ENCODE results near the gene ZNF592. TPM values are rescaled to one million over a fixed set of nuclear protein-coding genes. Genes with fewer than 3 reads are reported as not detected.

The ZNF592 gene
- total and polyA plus RNA-seq, 9 of the 15 experiments (the other 6 are each of a cell fraction or from before 2014, with no cell fraction given), result 0.88 to 23.8 (median 7.4) TPM

DNA sequence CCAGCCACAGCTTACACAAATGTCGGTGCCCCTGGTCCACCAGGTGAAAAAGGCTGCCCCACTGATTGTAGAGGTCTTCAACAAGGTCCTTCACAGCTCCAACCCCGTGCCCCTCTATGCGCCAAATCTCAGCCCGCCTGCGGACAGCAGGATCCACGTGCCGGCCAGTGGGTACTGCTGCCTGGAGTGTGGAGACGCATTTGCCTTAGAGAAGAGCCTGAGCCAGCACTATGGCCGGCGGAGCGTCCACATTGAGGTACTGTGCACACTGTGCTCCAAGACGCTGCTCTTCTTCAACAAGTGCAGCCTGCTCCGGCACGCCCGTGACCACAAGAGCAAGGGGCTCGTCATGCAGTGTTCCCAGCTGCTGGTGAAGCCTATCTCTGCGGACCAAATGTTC, 35.9 kb downstream of the ZNF592 start:
- Histone ChIP-seq H2AFZ (ENCODE audit: low read depth, low read length) (no peak overlapping the region), H3K9ac (ENCODE audit: insufficient read depth in 1 of 2, low read depth in 2 of 2, low read length in 2 of 2) (peak overlapping the region in 1 of 2 experiments; percentile 70; a peak in 1 of 4 replicates), H3K9me3 (replicated peaks; ENCODE audit: control insufficient read depth, insufficient read depth, low read depth, low read length) (no peaks in the 10 kb centered on the region), H3K79me2 (ENCODE audit: control insufficient read depth, insufficient read depth, low read length) (peaks cover 46% of the 10 kb centered on the region), H3K4me3 (no peak overlapping the region), H4K20me1 (replicated peaks; ENCODE audit: control insufficient read depth, insufficient read depth, low read length) (peaks cover 9% of the 10 kb centered on the region), H3K4me2 (ENCODE audit: insufficient read depth, low read length) (no peak overlapping the region), H3K36me3 (ENCODE audit: control insufficient read depth, insufficient read depth, low read length) (peaks cover 72% of the 10 kb centered on the region), H3K27me3 (ENCODE audit: control insufficient read depth in 2 of 2, insufficient read depth in 2 of 2, low read length in 2 of 2) (no peaks in the 10 kb centered on the region), H3K9me1 (ENCODE audit: control insufficient read depth, insufficient read depth, low read length) (peaks cover 6% of the 10 kb centered on the region), H3K4me1 (replicated peaks in 1 of 2; ENCODE audit: control insufficient read depth in 2 of 2, insufficient read depth in 2 of 2, low read length in 2 of 2) (peaks cover 11 to 12% of the 10 kb centered on the region in 2 experiments; a peak in 4 of 5 replicates), H3K27ac (ENCODE audit: extremely low read depth, low read depth, low read length) (no peak overlapping the region; the same call in 2 of the 3 replicates)
- intact Hi-C loops (cut with micrococcal nuclease), result no loop called here
- no TSS peak for BruUV-seq (replicated peaks)
- DNase-seq (ENCODE audit: extremely low read depth in 1 of 4, low spot score in 3 of 4) (no peak), FAIRE-seq (no peak), ATAC-seq (no peak)
- ChIA-PET POLR2A (interaction anchor here (0.7 to 1.3 kb wide), 3 partner anchors 12 to 151 kb away, joined by 3 read pairs; no protein-coding TSS in a partner anchor), CTCF (ENCODE audit: low intra/inter-chr PET ratio) (no interaction called here)
- WGBS (ENCODE audit: insufficient coverage, low coverage, missing lambda C conversion rate), result 88% methylated on average over 17 of the region's 17 CpGs
- TF ChIP-seq RBM34 (IDR thresholded peaks at IDR 0.05; ENCODE audit: borderline replicate concordance, insufficient read depth, low read length) (no peak), POLR2G (IDR thresholded peaks at IDR 0.05; ENCODE audit: low read depth, low read length) (peak; percentile 51)
- in situ Hi-C loops (cut with MboI), result no loop called here

DNA sequence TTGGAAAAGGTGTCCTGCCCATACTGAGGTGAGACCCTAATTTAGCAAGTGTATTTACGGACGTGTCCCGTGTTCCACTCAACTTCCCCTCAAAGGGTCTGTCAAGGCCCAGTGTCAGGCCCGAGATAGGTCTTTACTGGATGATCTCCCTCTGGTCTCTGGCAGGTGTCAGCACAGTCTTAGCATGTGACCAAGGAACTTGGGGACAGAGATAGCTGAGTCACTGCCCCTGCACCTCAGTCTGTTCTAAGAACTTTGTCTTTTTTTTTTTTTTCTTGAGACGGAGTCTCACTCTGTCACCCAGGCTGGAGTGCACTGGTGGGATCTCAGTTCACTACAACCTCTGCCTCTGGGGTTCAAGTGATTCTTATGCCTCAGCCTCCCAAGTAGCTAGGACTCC, 36.7 kb downstream of the ZNF592 start:
- H2AFZ ChIP-seq (ENCODE audit: low read depth, low read length), result no peak overlapping the region
- H3K79me2 ChIP-seq (ENCODE audit: control insufficient read depth, insufficient read depth, low read length), result peaks cover 47% of the 10 kb centered on the region
- POLR2A ChIA-PET, result interaction anchor here (0.7 to 1.3 kb wide), 5 partner anchors 9 to 151 kb away, joined by 3 read pairs; no protein-coding TSS in a partner anchor
- WGBS (ENCODE audit: insufficient coverage, low coverage, missing lambda C conversion rate), result 50% methylated on average over 4 of the region's 5 CpGs
- H3K4me1 ChIP-seq (replicated peaks in 1 of 2; ENCODE audit: control insufficient read depth in 2 of 2, insufficient read depth in 2 of 2, low read length in 2 of 2), result peaks cover 11 to 12% of the 10 kb centered on the region in 2 experiments; a peak in 4 of 5 replicates
- BruUV-seq (replicated peaks), result no TSS peak
- intact Hi-C loops (cut with micrococcal nuclease) (loop anchor here (5.0 kb wide), 2 partner anchors 33 to 68 kb away; partner anchors contain the start of gene SEC11A), in situ Hi-C loops (cut with MboI) (no loop called here)
- no peaks in the 10 kb centered on the region for H3K9me3 ChIP-seq (replicated peaks; ENCODE audit: control insufficient read depth, insufficient read depth, low read depth, low read length)
- no peak overlapping the region for H3K4me3 ChIP-seq
- FAIRE-seq (peak; percentile 92), ATAC-seq (peak; percentile 89), DNase-seq (ENCODE audit: extremely low read depth in 1 of 4, low spot score in 3 of 4) (peak; percentile 33 to 71 (median 52))
- no peaks in the 10 kb centered on the region for H3K27me3 ChIP-seq (ENCODE audit: control insufficient read depth in 2 of 2, insufficient read depth in 2 of 2, low read length in 2 of 2)
- H3K36me3 ChIP-seq (ENCODE audit: control insufficient read depth, insufficient read depth, low read length), result peaks cover 72% of the 10 kb centered on the region
- H3K9me1 ChIP-seq (ENCODE audit: control insufficient read depth, insufficient read depth, low read length), result peaks cover 6% of the 10 kb centered on the region
- no peak overlapping the region for H3K4me2 ChIP-seq (ENCODE audit: insufficient read depth, low read length)
- CTCF ChIA-PET (ENCODE audit: low intra/inter-chr PET ratio), result no interaction called here
- H4K20me1 ChIP-seq (replicated peaks; ENCODE audit: control insufficient read depth, insufficient read depth, low read length), result peaks cover 9% of the 10 kb centered on the region
- H3K9ac ChIP-seq (ENCODE audit: insufficient read depth in 1 of 2, low read depth in 2 of 2, low read length in 2 of 2), result no peak overlapping the region
- H3K27ac ChIP-seq (ENCODE audit: extremely low read depth, low read depth, low read length), result peak overlapping the region; percentile 25; the same call in 1 of the 3 replicates
- TF ChIP-seq TARDBP (IDR thresholded peaks at IDR 0.05) (no peak), BCOR (IDR thresholded peaks at IDR 0.05) (no peak), PCBP1 (IDR thresholded peaks at IDR 0.05; ENCODE audit: low read depth, low read length, poor library complexity, severe bottlenecking) (no peak), L3MBTL2 (IDR thresholded peaks at IDR 0.05) (peak; percentile 73), SIN3B (IDR thresholded peaks at IDR 0.05; ENCODE audit: low read depth) (no peak), RBM14 (IDR thresholded peaks at IDR 0.05; ENCODE audit: borderline replicate concordance, insufficient read depth, low read depth, low read length) (no peak), DPF2 (IDR thresholded peaks at IDR 0.05) (no peak), KDM5B (IDR thresholded peaks at IDR 0.05; ENCODE audit: insufficient replicate concordance, low read depth, low read length) (no peak), ZKSCAN8 (CRISPR knock-in tag; IDR thresholded peaks at IDR 0.05) (no peak), ZNF253 (CRISPR knock-in tag; conservative IDR thresholded peaks at IDR 0.05) (no peak)
- TF ChIP-seq, protein P1, sequence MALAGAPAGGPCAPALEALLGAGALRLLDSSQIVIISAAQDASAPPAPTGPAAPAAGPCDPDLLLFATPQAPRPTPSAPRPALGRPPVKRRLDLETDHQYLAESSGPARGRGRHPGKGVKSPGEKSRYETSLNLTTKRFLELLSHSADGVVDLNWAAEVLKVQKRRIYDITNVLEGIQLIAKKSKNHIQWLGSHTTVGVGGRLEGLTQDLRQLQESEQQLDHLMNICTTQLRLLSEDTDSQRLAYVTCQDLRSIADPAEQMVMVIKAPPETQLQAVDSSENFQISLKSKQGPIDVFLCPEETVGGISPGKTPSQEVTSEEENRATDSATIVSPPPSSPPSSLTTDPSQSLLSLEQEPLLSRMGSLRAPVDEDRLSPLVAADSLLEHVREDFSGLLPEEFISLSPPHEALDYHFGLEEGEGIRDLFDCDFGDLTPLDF (CRISPR knock-in tag; IDR thresholded peaks at IDR 0.05), result no peak

All from K562 (cell line).